Trophoblast cell (in vitro differentiated cells and primary cell): Measurements from ENCODE around the gene MXRA8.

ENCODE experiments used
- DNase-seq, 2 donors: peaks; one replicate each; pipeline ENCODE4 v3.0.0-alpha.2; 2016
- H2AFZ ChIP-seq: 2 replicates; pipeline ENCODE4 v1.6.1; 2013; ENCODE audit warnings: low read length, moderate library complexity, mild to moderate bottlenecking; ENCODE audit not compliant: insufficient read depth, poor library complexity
- H2AK5ac ChIP-seq: 2 replicates; pipeline ENCODE4 v1.6.1; 2013; ENCODE audit warnings: mild to moderate bottlenecking, low read length
- H2BK120ac ChIP-seq: 2 replicates; pipeline ENCODE4 v1.6.1; 2013; ENCODE audit warnings: low read length, mild to moderate bottlenecking, moderate library complexity; ENCODE audit not compliant: insufficient read depth, poor library complexity
- H2BK12ac ChIP-seq: 2 replicates; pipeline ENCODE4 v1.6.1; 2013; ENCODE audit warnings: mild to moderate bottlenecking, low read length, moderate library complexity
- H2BK5ac ChIP-seq: 2 replicates; pipeline ENCODE4 v1.6.1; 2013; ENCODE audit warnings: low read length, low read depth, moderate library complexity, mild to moderate bottlenecking; ENCODE audit not compliant: poor library complexity
- H3K14ac ChIP-seq: 2 replicates; pipeline ENCODE4 v1.6.1; 2013; ENCODE audit warnings: mild to moderate bottlenecking, low read length
- H3K18ac ChIP-seq: 2 replicates; pipeline ENCODE4 v1.6.1; 2013; ENCODE audit warnings: mild to moderate bottlenecking, low read length
- H3K23ac ChIP-seq: 2 replicates; pipeline ENCODE4 v1.6.1; 2013; ENCODE audit warnings: low read length
- H3K27ac ChIP-seq: 2 replicates; pipeline ENCODE4 v1.5.1; 2013; ENCODE audit warnings: low read depth, mild to moderate bottlenecking, inconsistent platforms, low read length, moderate library complexity
- H3K27me3 ChIP-seq: 2 replicates; pipeline ENCODE4 v1.6.1; 2013; ENCODE audit warnings: inconsistent platforms, mild to moderate bottlenecking, low read length, moderate library complexity; ENCODE audit not compliant: insufficient read depth
- H3K36me3 ChIP-seq, 2 experiments: 1 replicate in 1 of 2; 2 replicates in 1 of 2; pipeline ENCODE4 v1.6.1; 2013; ENCODE audit warnings: low read length in 2 of 2, mild to moderate bottlenecking in 2 of 2, moderate library complexity in 1 of 2; ENCODE audit not compliant: insufficient read depth in 2 of 2, control insufficient read depth in 1 of 2
- H3K4ac ChIP-seq: 2 replicates; pipeline ENCODE4 v1.6.1; 2013; ENCODE audit warnings: low read depth, mild to moderate bottlenecking, low read length, moderate library complexity
- H3K4me1 ChIP-seq, 2 experiments: 1 replicate in 1 of 2; 2 replicates in 1 of 2; pipeline ENCODE4 v1.6.1; 2013; ENCODE audit warnings: low read length in 2 of 2, mild to moderate bottlenecking in 2 of 2, moderate library complexity in 1 of 2; ENCODE audit not compliant: insufficient read depth in 2 of 2, control insufficient read depth in 1 of 2
- H3K4me2 ChIP-seq: 2 replicates; pipeline ENCODE4 v1.6.1; 2013; ENCODE audit warnings: inconsistent platforms, mild to moderate bottlenecking, low read length, moderate library complexity
- H3K4me3 ChIP-seq: 2 replicates; pipeline ENCODE4 v1.5.1; 2013; ENCODE audit warnings: mild to moderate bottlenecking, low read depth, low read length, inconsistent platforms
- H3K79me1 ChIP-seq: one replicate; pipeline ENCODE4 v1.6.1; 2013; ENCODE audit warnings: low read length
- H3K79me2 ChIP-seq: 2 replicates; pipeline ENCODE4 v1.6.1; 2013; ENCODE audit warnings: low read length, mild to moderate bottlenecking; ENCODE audit not compliant: control insufficient read depth, insufficient read depth, poor library complexity
- H3K9ac ChIP-seq: 2 replicates; pipeline ENCODE4 v1.6.1; 2013; ENCODE audit warnings: mild to moderate bottlenecking, low read length
- H3K9me3 ChIP-seq: 2 replicates; pipeline ENCODE4 v1.6.1; 2013; ENCODE audit warnings: low read depth, mild to moderate bottlenecking, control low read depth, inconsistent platforms, low read length; ENCODE audit not compliant: insufficient read depth
- H4K12ac ChIP-seq: 2 replicates; pipeline ENCODE4 v1.6.1; 2013; ENCODE audit warnings: low read depth, mild to moderate bottlenecking, low read length, moderate library complexity
- H4K8ac ChIP-seq: 2 replicates; pipeline ENCODE4 v1.6.1; 2013; ENCODE audit warnings: low read depth, mild to moderate bottlenecking, low read length, moderate library complexity
- H4K91ac ChIP-seq: one replicate; pipeline ENCODE4 v1.6.1; 2013; ENCODE audit warnings: low read depth, mild to moderate bottlenecking, low read length, moderate library complexity
- WGBS: extraction: QIAGEN DNeasy Blood & Tissue Kit; methylation state at CpG from one replicate; pipeline ENCODE4 v1.1.7; 2013; ENCODE audit warnings: missing lambda C conversion rate; ENCODE audit not compliant: insufficient read length, insufficient coverage; ENCODE audit errors: extremely low coverage; 5-methylcytosine and 5-hydroxymethylcytosine counted together

The MXRA8 gene

DNA sequence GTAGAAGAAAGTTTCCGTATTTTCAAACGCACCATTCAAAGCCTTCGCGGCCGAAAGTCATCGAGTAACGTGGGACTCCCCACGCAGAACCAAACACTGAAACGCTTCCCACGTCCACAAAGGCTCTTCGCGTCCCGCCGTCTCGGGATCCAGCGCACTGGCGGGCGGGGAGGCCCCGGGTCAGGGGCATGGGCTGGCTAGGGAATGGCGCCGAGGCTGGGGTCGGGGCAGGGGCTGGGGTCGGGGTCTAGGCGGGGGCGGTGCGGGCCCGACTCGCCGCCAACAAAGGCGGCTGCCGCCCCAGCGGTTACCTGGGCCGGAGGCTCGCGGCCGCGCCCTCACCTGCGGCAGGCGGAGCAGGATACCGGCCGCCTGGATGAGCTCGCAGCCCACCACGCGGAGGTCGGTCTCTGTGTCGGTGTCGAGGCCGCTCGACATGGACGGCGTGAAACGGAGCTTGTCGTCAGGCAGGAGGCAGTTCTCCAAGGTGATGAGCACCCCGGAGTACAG is 40.4 kb upstream of the MXRA8 start:
- Histone ChIP-seq H4K91ac (peak overlapping the region; percentile 98), H3K4me1 (peaks cover 17 to 18% of the 10 kb centered on the region in 2 experiments), H2AFZ (peak overlapping the region; percentile 86), H3K9ac (peak overlapping the region; percentile 100), H3K79me2 (peaks cover 20% of the 10 kb centered on the region), H3K4ac (peak overlapping the region; percentile 100), H3K14ac (peak overlapping the region; percentile 99), H4K12ac (peak overlapping the region; percentile 99), H2BK12ac (no peak overlapping the region), H3K36me3 (peaks cover 59 to 62% of the 10 kb centered on the region in 2 experiments), H3K79me1 (peaks cover 12% of the 10 kb centered on the region), H3K4me3 (peak overlapping the region; percentile 99), H3K4me2 (peak overlapping the region; percentile 96), H4K8ac (peak overlapping the region; percentile 98), H3K27ac (peak overlapping the region; percentile 52), H2BK5ac (peak overlapping the region; percentile 67), H2AK5ac (peak overlapping the region; percentile 99), H3K27me3 (no peaks in the 10 kb centered on the region), H3K23ac (no peak overlapping the region), H3K9me3 (no peaks in the 10 kb centered on the region), H2BK120ac (peak overlapping the region; percentile 95), H3K18ac (peak overlapping the region; percentile 97)
- no CpG with 5 or more reads among the region's 54 CpGs for WGBS
- peak in 1 of 2 donors; percentile 23 for DNase-seq

DNA sequence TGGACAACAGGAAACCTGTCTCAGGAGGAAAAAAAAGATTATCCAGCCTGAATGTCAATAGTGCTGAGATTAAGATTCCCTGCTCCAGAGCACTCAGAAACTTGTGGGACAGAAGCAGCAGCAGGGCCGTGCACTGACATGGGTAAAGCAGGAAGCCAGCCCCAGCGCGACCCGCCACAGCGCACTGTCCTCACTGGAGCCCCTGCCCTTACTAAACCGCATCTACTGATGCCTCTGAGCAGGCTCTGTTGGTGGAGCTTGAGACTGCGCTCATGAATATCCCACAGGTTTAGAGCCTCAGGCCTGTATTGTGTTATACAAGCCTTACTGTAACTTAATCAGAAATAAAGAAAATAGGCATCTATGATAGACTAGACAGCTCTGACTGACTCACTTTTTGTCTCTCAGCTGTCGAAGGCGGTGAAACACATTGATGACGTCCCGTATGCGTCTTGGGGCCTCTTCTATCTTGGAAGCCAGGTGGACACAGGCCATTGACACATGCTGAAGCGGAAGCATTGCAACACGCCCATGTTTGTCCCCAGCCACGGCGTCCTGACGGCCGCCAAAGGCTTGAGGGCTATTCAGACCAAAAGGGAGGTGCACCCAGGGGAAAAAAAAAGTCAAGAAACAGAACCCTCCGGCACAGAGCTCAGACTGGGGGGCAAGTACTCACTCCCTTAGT is 39.6 kb upstream of the MXRA8 start:
- Histone ChIP-seq H3K4me1 (peaks cover 17 to 18% of the 10 kb centered on the region in 2 experiments), H4K91ac (no peak overlapping the region), H3K18ac (no peak overlapping the region), H3K4me2 (peak overlapping the region; percentile 96), H3K14ac (peak overlapping the region; percentile 82), H2AFZ (no peak overlapping the region), H2AK5ac (peak overlapping the region; percentile 97), H3K27ac (no peak overlapping the region), H2BK12ac (peak overlapping the region; percentile 16), H3K79me1 (peaks cover 12% of the 10 kb centered on the region), H4K12ac (peak overlapping the region; percentile 84), H3K79me2 (peaks cover 20% of the 10 kb centered on the region), H3K23ac (no peak overlapping the region), H3K4ac (peak overlapping the region; percentile 100), H3K4me3 (peak overlapping the region; percentile 99), H3K36me3 (peaks cover 66% of the 10 kb centered on the region in 2 experiments), H2BK120ac (no peak overlapping the region), H3K9me3 (no peaks in the 10 kb centered on the region), H3K27me3 (no peaks in the 10 kb centered on the region), H3K9ac (peak overlapping the region; percentile 100), H4K8ac (peak overlapping the region; percentile 77), H2BK5ac (no peak overlapping the region)
- WGBS = no CpG with 5 or more reads among the region's 19 CpGs
- DNase-seq = peak; percentile 62

DNA sequence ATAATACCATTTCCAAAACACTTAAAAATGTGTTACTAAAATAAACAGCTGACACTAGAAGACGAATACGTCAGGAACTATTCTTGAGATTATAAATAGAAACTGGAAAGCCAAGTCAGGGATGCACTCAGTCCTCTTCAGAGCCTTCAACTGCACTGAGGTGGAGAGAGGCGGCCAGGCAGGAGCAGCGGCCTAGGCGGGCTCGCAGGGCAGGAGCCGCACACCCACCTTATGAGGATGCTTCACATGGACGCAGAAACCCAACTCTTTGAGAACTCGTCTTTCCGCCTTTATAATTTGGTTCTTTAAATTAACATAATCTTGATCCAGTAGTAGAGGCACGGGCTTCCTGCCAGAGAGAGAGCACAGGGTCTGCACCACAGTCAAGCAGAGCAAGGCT is 36.8 kb upstream of the MXRA8 start:
- Histone ChIP-seq H2BK120ac (no peak overlapping the region), H2BK5ac (no peak overlapping the region), H3K36me3 (peaks cover 58 to 63% of the 10 kb centered on the region in 2 experiments), H3K9me3 (no peaks in the 10 kb centered on the region), H4K91ac (no peak overlapping the region), H2AFZ (no peak overlapping the region), H3K23ac (no peak overlapping the region), H3K79me1 (peaks cover 12% of the 10 kb centered on the region), H3K4me1 (peaks cover 7 to 10% of the 10 kb centered on the region in 2 experiments), H3K9ac (no peak overlapping the region), H4K12ac (no peak overlapping the region), H3K27ac (no peak overlapping the region), H3K4me3 (no peak overlapping the region), H4K8ac (no peak overlapping the region), H2BK12ac (no peak overlapping the region), H3K4me2 (no peak overlapping the region), H3K18ac (no peak overlapping the region), H3K79me2 (peaks cover 19% of the 10 kb centered on the region), H3K4ac (no peak overlapping the region), H3K14ac (no peak overlapping the region), H2AK5ac (no peak overlapping the region), H3K27me3 (no peaks in the 10 kb centered on the region)
- WGBS = no CpG with 5 or more reads among the region's 11 CpGs
- no peak for DNase-seq

DNA sequence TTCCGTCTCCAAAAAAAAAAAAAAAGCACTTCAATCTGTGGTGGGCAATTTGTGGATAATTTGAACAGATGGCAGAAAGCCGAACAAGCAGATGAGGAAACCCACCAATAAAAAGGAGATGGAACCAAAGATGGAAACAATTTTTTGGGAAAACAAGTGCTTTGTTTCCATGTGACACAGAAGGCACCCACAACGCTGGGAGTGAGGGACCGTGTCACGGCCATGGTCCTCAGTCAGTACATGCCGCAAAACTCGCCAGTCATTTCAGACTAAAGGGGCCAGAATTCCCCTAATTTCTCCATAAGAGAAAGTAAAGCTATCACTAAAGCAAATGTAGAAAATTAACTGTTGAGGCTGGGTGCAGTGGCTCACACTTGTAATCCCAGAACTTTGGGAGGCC is 35.8 kb upstream of the MXRA8 start:
- Histone ChIP-seq H3K79me2 (peaks cover 12% of the 10 kb centered on the region), H3K4ac (no peak overlapping the region), H2BK120ac (no peak overlapping the region), H3K27ac (no peak overlapping the region), H2AK5ac (no peak overlapping the region), H3K18ac (no peak overlapping the region), H3K36me3 (peaks cover 68 to 73% of the 10 kb centered on the region in 2 experiments), H3K9ac (no peak overlapping the region), H4K91ac (no peak overlapping the region), H4K8ac (no peak overlapping the region), H2BK12ac (no peak overlapping the region), H3K4me1 (peaks cover 7 to 8% of the 10 kb centered on the region in 2 experiments), H3K4me2 (no peak overlapping the region), H3K79me1 (peaks cover 5% of the 10 kb centered on the region), H4K12ac (no peak overlapping the region), H3K14ac (no peak overlapping the region), H2AFZ (no peak overlapping the region), H3K4me3 (no peak overlapping the region), H3K9me3 (no peaks in the 10 kb centered on the region), H3K23ac (no peak overlapping the region), H3K27me3 (no peaks in the 10 kb centered on the region), H2BK5ac (no peak overlapping the region)
- no peak for DNase-seq
- WGBS = no CpG with 5 or more reads among the region's 7 CpGs
